Keratinocyte (primary cell): ENCODE results near the gene ASF1B.

Source experiments
- CTCF ChIP-seq, 3 experiments: IDR thresholded peaks in 1 of 3; conservative IDR thresholded peaks in 1 of 3; optimal IDR thresholded peaks in 1 of 3; 2 replicates in 2 of 3; 3 replicates in 1 of 3; pipeline versions ENCODE3 to v1.5.1; 2011; ENCODE audit warnings: low read length in 3 of 3, mild to moderate bottlenecking in 3 of 3, moderate library complexity in 2 of 3, control low read depth in 1 of 3, inconsistent platforms in 1 of 3; ENCODE audit not compliant: insufficient read depth in 2 of 3; ENCODE audit errors: extremely low read depth in 1 of 3
- EZH2 ChIP-seq: IDR thresholded peaks from one replicate; pipeline ENCODE4 v1.6.1; 2012; ENCODE audit warnings: inconsistent platforms, mild to moderate bottlenecking, low read length, moderate library complexity

GRCh38 chr19:14101003-14101545 lies 35.3 kb downstream of the ASF1B start:
- TF ChIP-seq EZH2: no peak
- no peak for TF ChIP-seq CTCF (optimal IDR thresholded peaks at IDR 0.05 in 1 of 3, IDR thresholded peaks at IDR 0.05 in 1 of 3, conservative IDR thresholded peaks at IDR 0.05 in 1 of 3; ENCODE audit: extremely low read depth in 1 of 3, insufficient read depth in 2 of 3, low read length in 3 of 3)
